Prostate gland (tissue), 2 donors: Measurements from ENCODE around the gene HIVEP2.

ENCODE experiments used
- POLR2A ChIP-seq: fragments of 450-650 bp; IDR thresholded peaks from one replicate; pipeline ENCODE4 v1.6.1; 2016; ENCODE audit warnings: antibody characterized with exemption, mild to moderate bottlenecking
- POLR2AphosphoS5 ChIP-seq: sonication (generic); formaldehyde crosslinking; IDR thresholded peaks from one replicate; pipeline ENCODE4 v1.6.1; 2017; ENCODE audit warnings: antibody characterized with exemption
- TF ChIP-seq, protein P1 (sequence below), 4 experiments: fragments of 200-600 bp in 2 of 4; fragments of 450-650 bp in 2 of 4; sonication (generic) in 2 of 4; IDR thresholded peaks; 1 replicate in 3 of 4; 2 replicates in 1 of 4; pipeline ENCODE4 v1.5.1; 2016 to 2019; ENCODE audit warnings: antibody characterized with exemption in 4 of 4, mild to moderate bottlenecking in 2 of 4, moderate library complexity in 2 of 4

DNA sequence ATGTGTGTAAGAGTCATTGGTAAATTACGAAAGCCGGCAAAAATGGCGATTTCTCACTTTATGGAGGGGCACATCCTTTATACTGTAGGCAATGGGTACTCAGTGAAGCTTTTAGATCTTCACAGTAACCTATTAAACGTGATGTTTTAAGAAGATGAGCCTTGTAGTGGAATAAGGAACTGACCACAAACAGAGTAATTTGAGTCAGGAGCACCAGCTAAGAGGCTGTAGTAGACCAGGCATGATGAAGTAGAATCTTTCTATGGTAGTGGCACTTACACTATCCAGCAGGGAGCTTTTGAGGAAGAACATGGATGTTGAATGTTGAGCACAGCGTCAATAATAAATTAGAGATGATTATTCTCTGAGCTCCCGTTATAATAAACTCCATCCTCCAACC is 65.9 kb downstream of the HIVEP2 start:
- TF ChIP-seq, protein P1, sequence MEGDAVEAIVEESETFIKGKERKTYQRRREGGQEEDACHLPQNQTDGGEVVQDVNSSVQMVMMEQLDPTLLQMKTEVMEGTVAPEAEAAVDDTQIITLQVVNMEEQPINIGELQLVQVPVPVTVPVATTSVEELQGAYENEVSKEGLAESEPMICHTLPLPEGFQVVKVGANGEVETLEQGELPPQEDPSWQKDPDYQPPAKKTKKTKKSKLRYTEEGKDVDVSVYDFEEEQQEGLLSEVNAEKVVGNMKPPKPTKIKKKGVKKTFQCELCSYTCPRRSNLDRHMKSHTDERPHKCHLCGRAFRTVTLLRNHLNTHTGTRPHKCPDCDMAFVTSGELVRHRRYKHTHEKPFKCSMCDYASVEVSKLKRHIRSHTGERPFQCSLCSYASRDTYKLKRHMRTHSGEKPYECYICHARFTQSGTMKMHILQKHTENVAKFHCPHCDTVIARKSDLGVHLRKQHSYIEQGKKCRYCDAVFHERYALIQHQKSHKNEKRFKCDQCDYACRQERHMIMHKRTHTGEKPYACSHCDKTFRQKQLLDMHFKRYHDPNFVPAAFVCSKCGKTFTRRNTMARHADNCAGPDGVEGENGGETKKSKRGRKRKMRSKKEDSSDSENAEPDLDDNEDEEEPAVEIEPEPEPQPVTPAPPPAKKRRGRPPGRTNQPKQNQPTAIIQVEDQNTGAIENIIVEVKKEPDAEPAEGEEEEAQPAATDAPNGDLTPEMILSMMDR (IDR thresholded peaks at IDR 0.05): no peak
- TF ChIP-seq POLR2A (no peak), POLR2AphosphoS5 (no peak)
